ENCODE measurements around the gene ITGAD.

Gene ITGAD

DNA sequence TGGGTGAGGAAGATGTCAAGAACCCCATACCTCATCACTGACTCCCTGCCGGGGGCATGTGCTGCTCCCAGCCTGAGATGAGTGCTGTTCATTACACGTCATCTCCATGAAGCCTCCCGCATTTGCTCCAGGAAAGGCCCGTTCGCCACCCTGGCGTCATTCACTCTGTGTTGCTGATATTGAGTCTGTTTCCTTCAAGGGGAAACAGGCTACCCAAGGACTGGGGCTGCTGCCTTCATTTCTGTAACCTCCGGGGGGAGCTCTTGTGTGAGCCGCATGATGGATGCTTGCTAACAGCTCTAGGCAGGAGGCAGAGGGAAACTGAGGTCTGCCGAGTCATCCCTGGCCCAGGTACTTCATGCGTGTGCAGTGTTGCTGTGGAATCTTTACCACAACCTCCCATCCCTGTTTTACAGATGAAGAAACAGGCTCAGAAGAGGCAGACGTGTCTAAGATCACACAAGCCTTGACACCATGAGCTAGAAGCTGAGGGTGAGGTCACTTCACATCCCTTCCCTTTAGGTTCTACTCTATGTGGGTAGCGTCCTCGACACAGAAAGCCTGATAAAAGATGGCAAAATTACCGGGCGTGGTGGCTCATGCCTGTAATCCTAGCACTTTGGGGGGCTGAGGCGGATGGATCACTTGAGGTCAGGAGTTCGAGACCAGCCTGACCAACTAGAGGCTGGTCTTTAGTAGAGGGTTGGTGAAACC lies 62.6 kb downstream of the ITGAD start:
- peak; percentile 45 for DNase-seq (ENCODE audit: low read depth)
- no peak overlapping the region for H3K4me3 ChIP-seq (ENCODE audit: low read depth, low read length)
- TF ChIP-seq, protein P1, sequence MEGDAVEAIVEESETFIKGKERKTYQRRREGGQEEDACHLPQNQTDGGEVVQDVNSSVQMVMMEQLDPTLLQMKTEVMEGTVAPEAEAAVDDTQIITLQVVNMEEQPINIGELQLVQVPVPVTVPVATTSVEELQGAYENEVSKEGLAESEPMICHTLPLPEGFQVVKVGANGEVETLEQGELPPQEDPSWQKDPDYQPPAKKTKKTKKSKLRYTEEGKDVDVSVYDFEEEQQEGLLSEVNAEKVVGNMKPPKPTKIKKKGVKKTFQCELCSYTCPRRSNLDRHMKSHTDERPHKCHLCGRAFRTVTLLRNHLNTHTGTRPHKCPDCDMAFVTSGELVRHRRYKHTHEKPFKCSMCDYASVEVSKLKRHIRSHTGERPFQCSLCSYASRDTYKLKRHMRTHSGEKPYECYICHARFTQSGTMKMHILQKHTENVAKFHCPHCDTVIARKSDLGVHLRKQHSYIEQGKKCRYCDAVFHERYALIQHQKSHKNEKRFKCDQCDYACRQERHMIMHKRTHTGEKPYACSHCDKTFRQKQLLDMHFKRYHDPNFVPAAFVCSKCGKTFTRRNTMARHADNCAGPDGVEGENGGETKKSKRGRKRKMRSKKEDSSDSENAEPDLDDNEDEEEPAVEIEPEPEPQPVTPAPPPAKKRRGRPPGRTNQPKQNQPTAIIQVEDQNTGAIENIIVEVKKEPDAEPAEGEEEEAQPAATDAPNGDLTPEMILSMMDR (conservative IDR thresholded peaks at IDR 0.05; ENCODE audit: low read depth, low read length), result peak; percentile 59

DNA sequence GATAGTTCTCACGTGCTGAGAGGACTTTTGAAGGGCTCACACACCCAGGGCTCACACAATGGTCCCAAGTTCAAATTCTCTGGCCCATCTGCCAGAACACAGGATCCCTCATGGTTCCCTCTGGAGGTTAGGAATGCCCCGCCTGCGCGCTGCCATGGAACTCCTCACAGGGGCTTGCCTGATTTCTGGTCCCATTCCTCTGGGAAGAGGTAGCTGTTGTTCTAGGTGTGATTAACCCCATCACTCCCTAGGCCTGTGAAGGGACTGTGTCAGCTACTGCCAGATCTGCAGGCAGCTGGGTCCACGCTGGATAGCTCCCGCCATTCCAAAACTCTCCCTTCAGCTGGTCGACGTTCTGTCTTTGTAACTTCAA lies 63.8 kb downstream of the ITGAD start:
- H3K4me3 ChIP-seq (ENCODE audit: low read depth, low read length), result no peak overlapping the region
- DNase-seq (ENCODE audit: low read depth), result no peak
- TF ChIP-seq, protein P1 (conservative IDR thresholded peaks at IDR 0.05; ENCODE audit: low read depth, low read length), result no peak

DNA sequence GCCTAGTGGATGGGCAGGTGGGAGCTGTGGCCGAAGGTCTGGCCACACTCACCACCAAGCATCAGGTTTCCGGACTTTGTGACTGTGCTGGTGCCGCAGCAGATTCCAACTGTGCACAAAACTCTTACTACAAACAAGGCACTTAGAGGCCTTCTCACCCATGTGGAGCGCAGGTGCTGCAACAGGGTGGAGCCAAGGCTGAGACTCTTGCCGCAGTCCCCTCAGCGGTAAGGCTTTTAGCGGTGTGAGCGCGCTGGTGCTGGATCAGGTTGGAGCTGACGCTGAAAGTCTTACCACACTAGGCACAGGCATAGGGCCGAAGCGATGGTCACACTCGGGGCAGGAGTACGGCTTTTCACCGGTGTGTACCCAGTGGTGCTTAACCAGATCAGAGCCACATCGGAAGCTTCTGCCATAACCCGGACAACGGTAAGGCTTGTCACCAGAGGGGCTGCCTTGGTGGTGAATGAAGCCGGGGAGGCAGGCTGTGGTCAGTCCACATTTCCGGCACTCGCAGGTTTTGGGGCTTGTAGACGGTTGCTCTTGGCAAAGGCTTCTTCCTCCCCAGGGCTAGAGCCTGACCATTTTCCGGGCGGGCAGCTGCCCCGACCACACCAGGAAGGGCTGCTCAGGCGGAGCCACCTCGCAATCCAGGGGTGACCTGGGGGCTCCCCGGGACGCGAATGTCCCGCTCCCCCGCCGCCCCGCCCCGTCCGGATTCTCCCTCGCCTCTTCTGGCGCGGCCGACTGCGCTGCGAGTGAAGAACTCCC lies 65.1 kb downstream of the ITGAD start:
- H3K4me3 ChIP-seq (ENCODE audit: low read depth, low read length), result peak overlapping the region; percentile 89
- DNase-seq (ENCODE audit: low read depth), result peak; percentile 67
- TF ChIP-seq, protein P1 (conservative IDR thresholded peaks at IDR 0.05; ENCODE audit: low read depth, low read length), result peak; percentile 48

DNA sequence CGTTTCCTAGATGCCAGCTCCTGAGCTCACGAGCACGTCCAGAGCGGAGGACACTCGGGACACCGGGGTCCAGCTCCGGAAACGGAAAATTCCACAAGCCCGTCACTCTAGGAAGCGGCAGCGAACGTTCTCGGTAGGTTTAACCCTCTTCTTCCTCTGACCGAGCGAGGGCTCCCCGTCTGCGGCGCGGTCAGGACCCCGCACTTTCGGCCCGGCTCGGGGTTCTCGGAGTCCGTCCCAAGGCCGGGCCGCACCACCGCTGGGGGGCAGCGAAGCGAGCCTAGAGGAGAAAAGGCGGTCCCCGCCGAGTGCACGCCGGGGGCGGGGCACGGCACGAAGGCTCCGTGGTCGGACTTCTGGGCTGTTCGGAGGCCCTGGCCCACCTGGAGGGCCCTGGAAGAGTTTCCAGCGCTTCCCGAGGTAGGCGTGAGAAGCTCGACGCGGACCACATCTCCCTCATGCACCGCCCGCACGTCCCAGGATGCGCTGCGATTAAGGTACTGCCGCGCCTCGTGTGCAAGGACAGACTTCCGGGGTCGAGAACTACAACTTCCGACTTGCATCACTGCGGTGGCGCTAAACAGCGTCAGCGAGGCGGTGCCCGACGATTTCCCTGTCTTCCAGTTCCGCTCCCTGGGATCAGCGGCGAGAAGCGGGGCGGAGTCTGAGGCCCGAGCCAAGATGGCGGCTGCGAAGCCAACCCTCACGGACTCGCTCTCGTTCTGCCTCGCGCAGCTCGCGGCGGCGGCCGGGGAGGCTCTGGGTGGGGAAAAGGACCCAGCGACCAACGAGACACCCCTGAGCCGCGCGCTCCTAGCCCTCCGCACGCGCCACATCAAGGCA lies 65.9 kb downstream of the ITGAD start, which contains the start of gene ARMC5:
ARMC5 (plus strand) TSS at position 658 of the 843 bp plus-strand sequence; CDS start at position 682, 24 bp downstream.
- TF ChIP-seq, protein P1 (conservative IDR thresholded peaks at IDR 0.05; ENCODE audit: low read depth, low read length), result peak; percentile 59

DNA sequence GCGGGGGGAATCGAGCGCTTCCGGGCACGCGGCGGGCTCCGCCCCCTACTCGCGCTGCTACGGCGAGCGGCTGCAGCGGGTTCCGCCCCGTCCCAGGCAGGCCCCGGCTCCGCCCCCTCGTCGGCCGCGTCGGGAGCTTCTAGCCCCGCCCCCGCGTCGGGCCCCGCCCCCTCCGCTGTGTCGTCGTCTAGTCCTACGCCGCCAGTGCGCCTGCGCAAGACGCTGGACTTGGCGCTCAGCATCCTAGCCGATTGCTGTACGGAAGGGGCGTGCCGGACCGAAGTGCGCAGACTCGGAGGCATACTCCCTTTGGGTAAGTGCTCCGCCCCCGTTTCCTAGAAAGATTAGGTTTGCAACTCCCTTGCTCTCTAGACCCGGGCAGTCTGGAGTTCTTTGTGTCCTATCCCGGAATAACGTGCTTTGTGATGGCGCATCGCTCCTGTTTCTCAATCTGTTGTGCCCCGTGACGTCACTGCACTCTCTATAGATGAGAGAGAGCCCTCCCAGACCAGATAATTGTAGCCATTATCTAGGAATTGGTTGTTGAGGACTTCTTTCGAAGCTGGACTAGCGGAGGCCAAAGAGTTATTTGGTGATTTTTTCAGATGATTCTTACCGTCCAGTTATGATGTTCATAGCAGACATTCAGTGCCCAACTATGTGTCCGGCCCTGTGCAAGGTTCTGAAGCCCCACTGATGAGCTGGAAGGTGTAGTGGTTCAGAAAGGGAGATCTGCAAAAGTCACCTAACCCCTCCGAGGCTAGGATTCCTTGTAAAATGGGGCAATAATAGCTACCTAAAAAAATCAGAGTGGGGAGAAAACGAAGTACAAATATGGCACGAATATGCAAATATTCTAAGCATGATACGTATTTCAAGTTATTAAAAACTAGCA lies 66.8 kb downstream of the ITGAD start:
- peak; percentile 99 for DNase-seq (ENCODE audit: low read depth)
- H3K4me3 ChIP-seq (ENCODE audit: low read depth, low read length), result peak overlapping the region; percentile 89
- TF ChIP-seq, protein P1 (conservative IDR thresholded peaks at IDR 0.05; ENCODE audit: low read depth, low read length), result no peak

More for the DNA sequence above, 65.9 kb downstream of the ITGAD start, which contains the start of gene ARMC5:
- peak within 1 kb of the TSS; percentile 89 for H3K4me3 ChIP-seq (ENCODE audit: low read depth, low read length)
- peak; percentile 99 for DNase-seq (ENCODE audit: low read depth)

- peak overlapping the region; percentile 63 for H3K4me3 ChIP-seq (ENCODE audit: low read depth, low read length)
- TF ChIP-seq, protein P1 (conservative IDR thresholded peaks at IDR 0.05; ENCODE audit: low read depth, low read length), result peak; percentile 71
These were observed 67.5 kb downstream of the ITGAD start for GRCh38 chr16:31460582-31461002.

More at GRCh38 chr16:31460582-31461002, 67.5 kb downstream of the ITGAD start:
- DNase-seq (ENCODE audit: low read depth), result peak; percentile 79
